ENCODE results near the gene RLF.

- no peak for TF ChIP-seq ATF6 (CRISPR knock-in tag; IDR thresholded peaks at IDR 0.05)
- no peak for TF ChIP-seq MAFF (IDR thresholded peaks at IDR 0.05; ENCODE audit: low read length)
- TF ChIP-seq ZBTB40 (IDR thresholded peaks at IDR 0.05) = 0 out of 2 replicates have a peak, but pooled peaks have one; percentile 56
- TF ChIP-seq ZBTB40 (CRISPR knock-in tag; IDR thresholded peaks at IDR 0.05) = no peak
- TF ChIP-seq CTCF (IDR thresholded peaks at IDR 0.05 in 2 of 3, conservative IDR thresholded peaks at IDR 0.05 in 1 of 3; ENCODE audit: insufficient read depth in 2 of 3, low read depth in 1 of 3, low read length in 3 of 3) = no peak
- no peak for TF ChIP-seq ZNF24 (IDR thresholded peaks at IDR 0.05)
- no peak for TF ChIP-seq NBN (IDR thresholded peaks at IDR 0.05; ENCODE audit: low read depth)
- TF ChIP-seq PCBP2 (IDR thresholded peaks at IDR 0.05; ENCODE audit: low read depth, low read length, poor library complexity, severe bottlenecking) = no peak
These were observed 422 bp upstream of the RLF start for GRCh38 chr1:40160806-40161124.
